Neural cell (in vitro differentiated cells): ENCODE data around the gene CENPP. TPM values are rescaled to one million over a fixed set of nuclear protein-coding genes. Genes with fewer than 3 reads are reported as not detected.

Source experiments
- H2AFZ ChIP-seq: fragments of 200-600, 300-800 bp; sonication (generic), shearing (Covaris generic); 2 replicates; pipeline ENCODE4 v1.6.0; 2014; ENCODE audit warnings: low read depth, mild to moderate bottlenecking, antibody characterized with exemption, low read length, moderate library complexity
- H3F3A ChIP-seq: fragments of 200-600 bp; shearing (Covaris generic); 2 replicates; pipeline ENCODE4 v1.6.1; 2016; ENCODE audit warnings: mild to moderate bottlenecking, moderate library complexity, mixed read lengths, antibody characterized with exemption, low read length; ENCODE audit not compliant: insufficient read depth, poor library complexity, severe bottlenecking
- H3K27ac ChIP-seq: fragments of 200-600, 300-800 bp; sonication (generic), shearing (Covaris generic); 2 replicates; pipeline ENCODE4 v1.5.1; 2014; ENCODE audit warnings: mild to moderate bottlenecking, low read length, moderate library complexity
- H3K27me3 ChIP-seq: fragments of 300-800, 200-600 bp; sonication (generic), shearing (Covaris generic); 2 replicates; pipeline ENCODE4 v1.6.0; 2014; ENCODE audit warnings: mild to moderate bottlenecking, low read depth, low read length, moderate library complexity; ENCODE audit not compliant: insufficient read depth
- H3K36me3 ChIP-seq: fragments of 300-800, 200-600 bp; sonication (generic), shearing (Covaris generic); 2 replicates; pipeline ENCODE4 v1.5.1; 2014; ENCODE audit warnings: mild to moderate bottlenecking, antibody characterized with exemption, low read length, moderate library complexity; ENCODE audit not compliant: insufficient read depth
- H3K4me2 ChIP-seq: fragments of 300-800, 200-600 bp; sonication (generic), shearing (Covaris generic); 2 replicates; pipeline ENCODE4 v1.6.0; 2014; ENCODE audit warnings: mild to moderate bottlenecking, low read length
- H3K4me3 ChIP-seq: fragments of 300-800, 200-600 bp; sonication (generic), shearing (Covaris generic); 2 replicates; pipeline ENCODE4 v1.5.1; 2014; ENCODE audit warnings: mild to moderate bottlenecking, low read length, moderate library complexity
- H3K79me2 ChIP-seq: fragments of 200-600 bp; shearing (Covaris generic); replicated peaks from 2 replicates; pipeline ENCODE4 v1.6.0; 2014; ENCODE audit warnings: mild to moderate bottlenecking, low read length, moderate library complexity; ENCODE audit not compliant: insufficient read depth
- H3K9ac ChIP-seq: fragments of 300-800, 200-600 bp; sonication (generic), shearing (Covaris generic); 2 replicates; pipeline ENCODE4 v1.6.1; 2016; ENCODE audit warnings: mild to moderate bottlenecking, low read length, mixed read lengths
- H3K9me2 ChIP-seq: fragments of 200-600 bp; shearing (Covaris generic); 2 replicates; pipeline ENCODE4 v1.6.1; 2016; ENCODE audit warnings: mild to moderate bottlenecking, low read length, mixed read lengths; ENCODE audit not compliant: insufficient read depth
- H3K9me3 ChIP-seq: fragments of 200-600, 300-800 bp; sonication (generic), shearing (Covaris generic); 2 replicates; pipeline ENCODE4 v1.6.1; 2016; ENCODE audit warnings: mild to moderate bottlenecking, mixed run types, low read length, moderate library complexity, mixed read lengths
- H4K20me1 ChIP-seq: fragments of 200-600 bp; shearing (Covaris generic); 2 replicates; pipeline ENCODE4 v1.6.1; 2016; ENCODE audit warnings: mild to moderate bottlenecking, mixed run types; ENCODE audit not compliant: insufficient read depth
- EP300 ChIP-seq: fragments of 450-650 bp; conservative IDR thresholded peaks from 2 replicates; pipeline ENCODE4 v1.6.1; 2014; ENCODE audit warnings: antibody characterized with exemption, mild to moderate bottlenecking, moderate library complexity; ENCODE audit not compliant: poor library complexity, severe bottlenecking
- EZH2 ChIP-seq: fragments of 200-600, 300-800 bp; shearing (Covaris generic), sonication (generic); IDR thresholded peaks from 2 replicates; pipeline ENCODE4 v1.6.1; 2014; ENCODE audit warnings: antibody characterized with exemption, low read length, borderline replicate concordance, mild to moderate bottlenecking; ENCODE audit not compliant: insufficient read depth, poor library complexity, severe bottlenecking
- MXI1 ChIP-seq: fragments of 450-650 bp; conservative IDR thresholded peaks from 2 replicates; pipeline ENCODE4 v1.6.1; 2014; ENCODE audit warnings: antibody characterized with exemption, mild to moderate bottlenecking; ENCODE audit not compliant: poor library complexity, severe bottlenecking
- POLR2AphosphoS5 ChIP-seq: IDR thresholded peaks from 2 replicates; pipeline ENCODE4 v1.6.1; 2012
- RAD21 ChIP-seq: fragments of 450-650 bp; conservative IDR thresholded peaks from 2 replicates; pipeline ENCODE4 v1.6.1; 2014; ENCODE audit warnings: antibody characterized with exemption, mild to moderate bottlenecking, moderate library complexity
- SMC3 ChIP-seq: fragments of 450-650 bp; conservative IDR thresholded peaks from 2 replicates; pipeline ENCODE4 v1.6.1; 2014; ENCODE audit warnings: antibody characterized with exemption, mild to moderate bottlenecking, moderate library complexity; ENCODE audit not compliant: poor library complexity
- TAF1 ChIP-seq: IDR thresholded peaks from 2 replicates; pipeline ENCODE4 v1.6.1; 2012; ENCODE audit warnings: low read depth
- polyA plus RNA-seq: library from polyadenylated mRNA; depleted of rRNA; stranded (reverse); fragments of >200 nt; gene quantifications from 2 replicates; pipeline ENCODE4 v1.2.3, GENCODE V29; 2014
- TF ChIP-seq, protein P1 (sequence below): IDR thresholded peaks from 2 replicates; pipeline ENCODE4 v1.6.1; 2012; ENCODE audit warnings: borderline replicate concordance
- TF ChIP-seq, protein P2 (sequence below): fragments of 450-650 bp; IDR thresholded peaks from 2 replicates; pipeline ENCODE4 v1.5.1; 2014; ENCODE audit warnings: antibody characterized with exemption, mild to moderate bottlenecking, moderate library complexity; ENCODE audit not compliant: poor library complexity, severe bottlenecking

The CENPP gene
- polyA plus RNA-seq, 1 donor from 2014 or later = 5.0 TPM

DNA sequence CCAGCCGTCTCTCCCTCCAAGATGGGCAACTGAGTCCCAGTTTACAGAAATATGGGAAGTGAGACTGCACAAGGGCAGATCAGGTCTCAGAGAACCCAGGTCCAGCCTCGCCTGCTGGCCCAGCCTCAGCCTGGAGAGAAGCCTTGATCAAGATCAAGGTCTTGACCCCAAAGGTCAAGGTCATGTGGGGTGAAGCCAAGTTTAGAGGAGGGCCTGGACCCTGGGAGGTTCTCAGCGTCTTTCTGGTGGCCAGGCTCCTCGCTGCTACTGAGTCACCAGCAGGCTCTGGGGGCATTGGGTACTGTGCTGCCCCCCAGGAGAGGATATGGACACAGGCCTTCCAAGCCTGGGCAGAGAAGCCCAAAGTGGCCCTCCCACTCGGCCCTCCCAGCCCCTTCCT is 335.4 kb downstream of the CENPP start:
- Histone ChIP-seq H3K9ac (no peak overlapping the region), H3K4me2 (no peak overlapping the region), H3K9me2 (no peaks in the 10 kb centered on the region), H3K4me3 (no peak overlapping the region), H4K20me1 (no peaks in the 10 kb centered on the region), H3F3A (no peaks in the 10 kb centered on the region), H3K27ac (no peak overlapping the region), H3K27me3 (no peaks in the 10 kb centered on the region), H3K9me3 (no peaks in the 10 kb centered on the region), H2AFZ (no peak overlapping the region), H3K36me3 (no peaks in the 10 kb centered on the region), H3K79me2 (peaks cover 5% of the 10 kb centered on the region)
- TF ChIP-seq EZH2 (no peak), TAF1 (no peak), MXI1 (no peak), EP300 (no peak), RAD21 (no peak)
- TF ChIP-seq, protein P1, sequence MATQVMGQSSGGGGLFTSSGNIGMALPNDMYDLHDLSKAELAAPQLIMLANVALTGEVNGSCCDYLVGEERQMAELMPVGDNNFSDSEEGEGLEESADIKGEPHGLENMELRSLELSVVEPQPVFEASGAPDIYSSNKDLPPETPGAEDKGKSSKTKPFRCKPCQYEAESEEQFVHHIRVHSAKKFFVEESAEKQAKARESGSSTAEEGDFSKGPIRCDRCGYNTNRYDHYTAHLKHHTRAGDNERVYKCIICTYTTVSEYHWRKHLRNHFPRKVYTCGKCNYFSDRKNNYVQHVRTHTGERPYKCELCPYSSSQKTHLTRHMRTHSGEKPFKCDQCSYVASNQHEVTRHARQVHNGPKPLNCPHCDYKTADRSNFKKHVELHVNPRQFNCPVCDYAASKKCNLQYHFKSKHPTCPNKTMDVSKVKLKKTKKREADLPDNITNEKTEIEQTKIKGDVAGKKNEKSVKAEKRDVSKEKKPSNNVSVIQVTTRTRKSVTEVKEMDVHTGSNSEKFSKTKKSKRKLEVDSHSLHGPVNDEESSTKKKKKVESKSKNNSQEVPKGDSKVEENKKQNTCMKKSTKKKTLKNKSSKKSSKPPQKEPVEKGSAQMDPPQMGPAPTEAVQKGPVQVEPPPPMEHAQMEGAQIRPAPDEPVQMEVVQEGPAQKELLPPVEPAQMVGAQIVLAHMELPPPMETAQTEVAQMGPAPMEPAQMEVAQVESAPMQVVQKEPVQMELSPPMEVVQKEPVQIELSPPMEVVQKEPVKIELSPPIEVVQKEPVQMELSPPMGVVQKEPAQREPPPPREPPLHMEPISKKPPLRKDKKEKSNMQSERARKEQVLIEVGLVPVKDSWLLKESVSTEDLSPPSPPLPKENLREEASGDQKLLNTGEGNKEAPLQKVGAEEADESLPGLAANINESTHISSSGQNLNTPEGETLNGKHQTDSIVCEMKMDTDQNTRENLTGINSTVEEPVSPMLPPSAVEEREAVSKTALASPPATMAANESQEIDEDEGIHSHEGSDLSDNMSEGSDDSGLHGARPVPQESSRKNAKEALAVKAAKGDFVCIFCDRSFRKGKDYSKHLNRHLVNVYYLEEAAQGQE = no peak

DNA sequence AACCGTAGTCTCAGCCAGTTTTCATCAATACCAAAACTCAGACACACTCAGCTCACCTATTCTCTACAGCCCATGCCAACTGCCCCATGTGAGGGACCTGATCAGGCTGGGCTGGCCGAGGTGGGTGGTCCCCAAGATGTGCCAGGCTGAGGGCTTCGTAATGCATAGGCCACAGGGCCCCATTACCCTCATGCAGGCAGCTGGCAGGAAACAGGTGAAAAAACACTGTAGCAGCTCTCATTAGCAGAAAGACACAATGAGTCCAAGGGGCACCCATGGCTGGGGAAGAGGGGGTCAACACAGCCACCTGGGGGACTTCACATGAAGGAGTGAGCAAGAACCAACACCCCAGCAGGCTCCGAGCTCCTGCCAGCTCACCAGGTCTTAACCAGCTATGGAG is 336.0 kb downstream of the CENPP start:
- H3K4me2 ChIP-seq = no peak overlapping the region
- H3K27ac ChIP-seq = no peak overlapping the region
- TF ChIP-seq POLR2AphosphoS5 = no peak
- no peak for TF ChIP-seq EP300
- TF ChIP-seq, protein P2, sequence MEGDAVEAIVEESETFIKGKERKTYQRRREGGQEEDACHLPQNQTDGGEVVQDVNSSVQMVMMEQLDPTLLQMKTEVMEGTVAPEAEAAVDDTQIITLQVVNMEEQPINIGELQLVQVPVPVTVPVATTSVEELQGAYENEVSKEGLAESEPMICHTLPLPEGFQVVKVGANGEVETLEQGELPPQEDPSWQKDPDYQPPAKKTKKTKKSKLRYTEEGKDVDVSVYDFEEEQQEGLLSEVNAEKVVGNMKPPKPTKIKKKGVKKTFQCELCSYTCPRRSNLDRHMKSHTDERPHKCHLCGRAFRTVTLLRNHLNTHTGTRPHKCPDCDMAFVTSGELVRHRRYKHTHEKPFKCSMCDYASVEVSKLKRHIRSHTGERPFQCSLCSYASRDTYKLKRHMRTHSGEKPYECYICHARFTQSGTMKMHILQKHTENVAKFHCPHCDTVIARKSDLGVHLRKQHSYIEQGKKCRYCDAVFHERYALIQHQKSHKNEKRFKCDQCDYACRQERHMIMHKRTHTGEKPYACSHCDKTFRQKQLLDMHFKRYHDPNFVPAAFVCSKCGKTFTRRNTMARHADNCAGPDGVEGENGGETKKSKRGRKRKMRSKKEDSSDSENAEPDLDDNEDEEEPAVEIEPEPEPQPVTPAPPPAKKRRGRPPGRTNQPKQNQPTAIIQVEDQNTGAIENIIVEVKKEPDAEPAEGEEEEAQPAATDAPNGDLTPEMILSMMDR = no peak
- TF ChIP-seq SMC3 = no peak
- TF ChIP-seq TAF1 = no peak
- TF ChIP-seq RAD21 = no peak
- no peak overlapping the region for H2AFZ ChIP-seq
- H3K9ac ChIP-seq = no peak overlapping the region
- peaks cover 5% of the 10 kb centered on the region for H3K79me2 ChIP-seq
- H3K4me3 ChIP-seq = no peak overlapping the region
- H3K9me3 ChIP-seq = no peaks in the 10 kb centered on the region
- no peaks in the 10 kb centered on the region for H3K27me3 ChIP-seq
- no peaks in the 10 kb centered on the region for H3K9me2 ChIP-seq
- no peaks in the 10 kb centered on the region for H3K36me3 ChIP-seq
- no peaks in the 10 kb centered on the region for H4K20me1 ChIP-seq
- no peaks in the 10 kb centered on the region for H3F3A ChIP-seq

DNA sequence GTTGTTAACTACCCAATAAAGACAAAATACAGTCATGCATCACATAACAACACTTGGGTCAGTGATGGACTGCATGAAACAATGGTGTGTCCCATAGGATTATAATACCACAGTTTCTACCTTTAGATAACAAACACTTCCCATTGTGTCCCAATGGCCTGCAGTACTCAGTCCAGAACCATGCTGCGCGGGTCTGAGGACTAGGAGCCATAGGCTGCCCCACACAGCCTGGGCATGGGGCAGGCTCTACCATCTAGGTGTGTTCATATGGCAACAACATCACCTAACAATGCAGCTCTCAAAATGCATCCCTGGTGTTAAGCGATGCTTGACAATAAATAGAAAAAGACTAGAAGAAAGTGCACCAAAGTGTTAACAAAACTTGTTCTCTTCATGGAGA is 337.4 kb downstream of the CENPP start:
- Histone ChIP-seq H3K9me2 (no peaks in the 10 kb centered on the region), H2AFZ (no peak overlapping the region), H3K27me3 (no peaks in the 10 kb centered on the region), H3K9ac (no peak overlapping the region), H4K20me1 (no peaks in the 10 kb centered on the region), H3K4me3 (no peak overlapping the region), H3K27ac (no peak overlapping the region), H3K9me3 (no peaks in the 10 kb centered on the region), H3K4me2 (no peak overlapping the region), H3F3A (no peaks in the 10 kb centered on the region), H3K36me3 (no peaks in the 10 kb centered on the region), H3K79me2 (peaks cover 12% of the 10 kb centered on the region)
- no peak for TF ChIP-seq RAD21
- no peak for TF ChIP-seq SMC3
- no peak for TF ChIP-seq EZH2
- TF ChIP-seq, protein P1 = no peak
- TF ChIP-seq EP300 = no peak
- TF ChIP-seq, protein P2 = no peak
- TF ChIP-seq POLR2AphosphoS5 = no peak
- no peak for TF ChIP-seq MXI1
- no peak for TF ChIP-seq TAF1
